ENCODE data around the gene RIPOR3.
"Not testable (repeated sequence)": the region's sequence is repeated elsewhere in the genome, so short reads cannot be mapped to it uniquely, and the experiment has no call there.

Gene RIPOR3

DNA sequence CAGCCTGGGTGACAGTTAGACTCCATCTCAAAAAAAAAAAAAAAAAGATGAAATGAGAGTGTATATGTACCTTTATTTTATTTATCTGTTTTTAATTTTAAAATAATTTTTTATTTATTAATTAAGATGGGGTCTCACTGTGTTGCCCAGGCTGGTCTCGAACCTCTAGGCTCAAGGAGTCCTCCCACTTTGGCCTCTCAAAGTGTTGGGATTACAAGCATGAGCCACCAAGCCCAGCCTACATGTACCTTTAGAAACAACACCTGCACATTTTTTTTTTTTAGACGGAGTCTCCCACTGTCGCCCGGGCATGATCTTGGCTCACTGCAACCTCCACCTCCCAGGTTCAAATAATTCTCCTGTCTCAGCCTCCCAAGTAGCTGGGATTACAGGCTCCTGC, 28.0 kb upstream of the RIPOR3 start:
- Mint-ChIP-seq H3K36me3 (ENCODE audit: low read depth) (no peaks in the 10 kb centered on the region), H3K4me1 (ENCODE audit: low read depth) (no peaks in the 10 kb centered on the region), H3K9me3 (no peaks in the 10 kb centered on the region), H3K27ac (no peak overlapping the region), H3K4me3 (no peak overlapping the region), H3K27me3 (peaks cover 8% of the 10 kb centered on the region)
- intact Hi-C loops (cut with micrococcal nuclease), result no loop called here

DNA sequence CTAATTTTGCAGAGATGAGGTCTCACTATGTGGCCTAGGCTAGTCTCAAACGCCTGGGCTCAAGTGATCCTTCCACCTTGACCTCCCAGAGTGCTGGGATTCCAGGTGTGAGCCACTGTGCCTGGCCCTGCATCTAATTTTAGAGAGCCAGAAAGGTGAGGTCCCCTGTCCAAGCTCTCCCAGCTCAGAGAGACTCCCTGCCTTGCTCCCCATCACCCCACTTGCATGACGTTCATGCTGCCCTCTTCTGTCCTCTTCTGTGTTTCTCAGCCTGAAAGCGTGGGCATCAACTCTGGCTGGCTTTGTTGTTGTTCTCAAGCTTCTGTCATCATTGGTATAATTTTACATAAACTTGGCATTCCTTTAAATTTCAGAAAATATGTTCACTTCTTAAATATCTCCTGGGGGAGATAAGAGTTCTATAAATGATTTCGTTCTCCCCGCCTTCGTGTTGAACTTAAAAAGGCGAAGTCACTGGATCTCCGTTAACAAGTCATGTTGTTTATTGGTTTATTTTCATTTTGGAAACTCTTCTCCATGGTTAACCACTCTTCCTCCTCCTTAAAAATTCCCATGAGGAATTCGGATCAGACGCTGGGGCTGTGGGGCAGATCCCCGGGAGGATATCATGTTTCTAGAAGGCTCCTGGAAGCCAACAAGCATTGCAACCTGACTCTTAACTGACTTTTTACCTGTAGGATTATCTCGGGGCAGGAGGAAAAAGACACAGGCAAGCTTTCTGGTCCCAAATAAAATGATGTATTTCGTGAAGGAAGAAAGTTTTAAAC, 26.8 kb upstream of the RIPOR3 start:
- H3K9me3 Mint-ChIP-seq, result no peaks in the 10 kb centered on the region

DNA sequence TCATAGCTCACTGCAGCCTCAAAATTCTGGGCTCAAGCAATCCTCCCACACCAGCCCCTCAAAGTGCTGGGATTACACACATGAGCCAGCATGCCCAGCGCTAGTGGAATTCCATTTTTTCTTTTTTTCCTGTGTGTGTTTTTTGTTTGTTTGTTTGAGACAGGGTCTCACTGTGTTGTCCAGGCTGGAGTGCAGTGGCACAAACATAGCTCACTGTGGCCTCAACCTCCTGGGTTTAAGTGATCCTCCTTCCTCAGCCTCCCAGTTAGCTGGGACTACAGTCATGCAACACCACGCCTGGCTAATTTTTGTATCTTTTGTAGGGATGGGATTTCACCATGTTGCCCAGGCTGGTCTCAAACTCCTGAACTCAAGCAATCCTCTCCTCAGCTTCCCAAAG, 26.0 kb upstream of the RIPOR3 start:
- Mint-ChIP-seq H3K27me3 (peaks cover 17% of the 10 kb centered on the region), H3K36me3 (ENCODE audit: low read depth) (no peaks in the 10 kb centered on the region), H3K4me3 (no peak overlapping the region), H3K9me3 (no peaks in the 10 kb centered on the region), H3K4me1 (ENCODE audit: low read depth) (no peaks in the 10 kb centered on the region), H3K27ac (no peak overlapping the region)
- intact Hi-C loops (cut with micrococcal nuclease), result no loop called here

More for the DNA sequence above, 26.8 kb upstream of the RIPOR3 start:
- Mint-ChIP-seq H3K4me1 (ENCODE audit: low read depth) (no peaks in the 10 kb centered on the region), H3K36me3 (ENCODE audit: low read depth) (no peaks in the 10 kb centered on the region), H3K27me3 (peaks cover 15% of the 10 kb centered on the region), H3K27ac (no peak overlapping the region), H3K4me3 (no peak overlapping the region)
- intact Hi-C loops (cut with micrococcal nuclease), result no loop called here

DNA sequence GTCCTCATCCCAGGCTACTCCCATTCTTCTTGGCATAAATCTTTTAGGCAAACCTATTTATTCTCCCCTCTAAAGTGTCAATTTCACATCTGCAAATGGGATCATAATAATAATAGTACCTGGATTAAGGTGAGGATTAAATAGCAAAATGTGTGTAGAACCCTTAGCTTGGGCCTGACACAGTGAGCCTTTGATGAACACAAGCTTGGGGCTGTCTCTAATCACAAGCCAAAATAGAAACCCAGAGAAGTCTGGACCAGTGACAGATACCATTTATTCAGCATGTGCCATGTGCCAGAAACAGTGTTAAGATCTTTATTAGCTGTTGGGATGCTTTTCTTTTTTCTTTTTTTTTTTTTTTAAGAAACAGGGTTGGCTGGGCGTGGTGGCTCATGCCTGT, 25.2 kb upstream of the RIPOR3 start:
- Mint-ChIP-seq H3K9me3 (no peaks in the 10 kb centered on the region), H3K27me3 (peaks cover 20% of the 10 kb centered on the region), H3K4me1 (ENCODE audit: low read depth) (no peaks in the 10 kb centered on the region), H3K27ac (no peak overlapping the region), H3K4me3 (no peak overlapping the region), H3K36me3 (ENCODE audit: low read depth) (no peaks in the 10 kb centered on the region)
- intact Hi-C loops (cut with micrococcal nuclease), result no loop called here

DNA sequence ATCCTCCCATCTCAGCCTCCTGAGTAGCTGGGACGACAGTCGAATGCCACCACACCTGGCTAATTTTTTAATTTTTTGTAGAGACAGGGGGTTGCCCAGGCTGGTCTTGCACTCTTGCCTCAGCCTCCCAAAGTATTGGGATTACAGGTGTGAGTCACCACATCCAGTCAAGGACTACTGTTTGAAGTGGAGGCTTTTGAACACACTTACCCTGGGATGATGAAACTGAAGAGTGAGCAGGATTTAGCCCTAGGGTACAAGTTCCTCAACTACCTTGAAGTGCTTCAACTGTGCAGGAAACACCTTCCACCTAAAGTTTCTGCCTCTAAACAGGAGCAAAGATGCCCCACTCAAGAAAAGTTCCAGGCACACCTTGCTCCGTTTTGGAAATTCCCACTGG, 24.4 kb upstream of the RIPOR3 start:
- H3K36me3 Mint-ChIP-seq (ENCODE audit: low read depth), result no peaks in the 10 kb centered on the region
- no peak overlapping the region for H3K27ac Mint-ChIP-seq
- intact Hi-C loops (cut with micrococcal nuclease), result no loop called here
- no peaks in the 10 kb centered on the region for H3K9me3 Mint-ChIP-seq
- H3K27me3 Mint-ChIP-seq, result peaks cover 20% of the 10 kb centered on the region
- H3K4me1 Mint-ChIP-seq (ENCODE audit: low read depth), result peaks cover 7% of the 10 kb centered on the region
- no peak overlapping the region for H3K4me3 Mint-ChIP-seq

DNA sequence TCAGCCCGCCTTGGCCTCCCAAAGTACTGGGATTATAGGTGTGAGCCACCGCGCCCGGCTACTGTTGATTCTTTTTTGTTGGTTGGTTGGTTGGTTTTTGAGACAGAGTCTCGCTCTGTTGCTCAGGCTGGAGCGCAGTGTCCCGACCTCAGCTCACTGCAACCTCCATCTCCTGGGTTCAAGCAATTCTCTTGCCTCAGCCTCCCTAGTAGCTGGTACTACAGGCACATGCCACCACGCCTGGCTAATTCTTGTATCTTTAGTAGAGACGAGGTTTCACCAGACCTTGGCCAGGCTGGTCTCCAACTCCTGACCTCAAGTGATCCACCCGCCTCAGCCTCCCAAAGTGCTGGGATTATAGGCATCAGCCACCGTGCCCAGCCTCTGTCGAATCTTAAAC, 23.1 kb upstream of the RIPOR3 start:
- H3K9me3 Mint-ChIP-seq; H3K4me3 Mint-ChIP-seq; H3K4me1 Mint-ChIP-seq (ENCODE audit: low read depth); H3K36me3 Mint-ChIP-seq (ENCODE audit: low read depth); intact Hi-C loops (cut with micrococcal nuclease); H3K27ac Mint-ChIP-seq: not testable (repeated sequence)
- H3K27me3 Mint-ChIP-seq, result peaks cover 20% of the 10 kb centered on the region

DNA sequence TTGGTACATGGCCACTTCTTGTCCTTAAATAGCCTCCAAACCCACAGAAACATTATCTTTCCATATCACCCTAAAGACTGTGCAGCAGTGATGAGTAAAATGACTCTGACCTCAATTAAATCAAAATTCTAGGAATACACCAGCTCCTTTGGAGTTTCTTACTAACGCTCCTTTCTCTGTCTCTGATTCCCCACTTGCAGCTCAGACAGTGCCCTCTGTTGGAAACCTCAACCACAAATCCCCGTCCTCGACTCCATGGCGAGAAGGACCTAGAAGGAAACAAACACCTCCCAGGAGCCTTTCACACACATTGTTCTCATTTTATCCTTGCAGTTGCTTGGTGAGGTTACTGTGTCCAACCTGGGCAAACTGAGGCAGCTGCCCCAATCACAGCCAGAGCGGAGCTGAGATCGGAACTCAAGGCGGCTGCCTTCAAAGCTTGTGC, 22.3 kb upstream of the RIPOR3 start:
- peaks cover 20% of the 10 kb centered on the region for H3K27me3 Mint-ChIP-seq
- H3K4me1 Mint-ChIP-seq (ENCODE audit: low read depth), result peaks cover 9% of the 10 kb centered on the region
- H3K36me3 Mint-ChIP-seq (ENCODE audit: low read depth), result no peaks in the 10 kb centered on the region
- no peak overlapping the region for H3K4me3 Mint-ChIP-seq
- intact Hi-C loops (cut with micrococcal nuclease), result no loop called here
- H3K9me3 Mint-ChIP-seq, result no peaks in the 10 kb centered on the region
- no peak overlapping the region for H3K27ac Mint-ChIP-seq

DNA sequence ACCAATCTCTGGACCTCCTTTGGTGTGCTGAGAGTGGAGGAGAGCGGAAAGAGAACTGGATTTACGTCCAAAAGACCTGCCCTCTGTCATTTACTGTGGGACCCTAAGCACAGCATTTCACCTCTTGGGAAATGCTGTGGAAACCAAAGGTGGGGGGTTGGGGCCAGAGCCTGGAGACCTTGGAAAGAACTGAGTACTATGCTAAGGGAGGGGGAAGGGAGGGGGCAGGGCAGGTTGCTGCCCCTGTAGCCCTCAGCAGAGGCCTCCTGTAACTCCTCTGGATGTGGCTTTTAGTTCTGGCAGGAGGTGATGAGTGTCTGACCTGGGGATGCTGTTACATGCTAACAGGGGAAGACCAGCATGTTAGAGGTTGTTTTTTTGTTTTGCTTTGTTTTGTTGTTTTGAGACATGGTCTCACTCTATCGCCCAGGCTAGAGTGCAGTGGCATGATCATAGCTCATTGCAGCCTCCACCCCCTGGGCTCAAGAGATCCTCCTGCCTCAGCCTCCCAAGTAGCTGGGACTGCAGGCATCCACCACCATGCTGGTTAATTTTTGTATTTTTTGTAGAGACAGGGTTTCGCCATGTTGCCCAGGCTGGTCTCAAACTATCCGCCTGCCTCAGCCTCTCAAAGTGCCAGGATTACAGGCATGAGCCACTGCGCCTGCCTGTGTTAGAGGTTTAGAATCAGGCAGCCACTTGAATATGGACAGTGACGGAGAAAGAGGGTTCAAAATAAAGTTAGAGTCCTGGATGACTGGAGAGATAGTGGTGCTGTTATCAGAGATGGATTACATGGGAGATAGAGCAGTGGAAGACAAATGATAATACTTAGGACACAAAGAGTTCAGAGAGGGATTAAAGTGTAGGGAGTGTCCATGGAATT, 21.7 kb upstream of the RIPOR3 start:
- H3K27me3 Mint-ChIP-seq, result peaks cover 20% of the 10 kb centered on the region
- H3K4me3 Mint-ChIP-seq, result no peak overlapping the region
- no peaks in the 10 kb centered on the region for H3K9me3 Mint-ChIP-seq
- no peaks in the 10 kb centered on the region for H3K36me3 Mint-ChIP-seq (ENCODE audit: low read depth)
- no peak overlapping the region for H3K27ac Mint-ChIP-seq
- intact Hi-C loops (cut with micrococcal nuclease), result no loop called here
- H3K4me1 Mint-ChIP-seq (ENCODE audit: low read depth), result peaks cover 9% of the 10 kb centered on the region

DNA sequence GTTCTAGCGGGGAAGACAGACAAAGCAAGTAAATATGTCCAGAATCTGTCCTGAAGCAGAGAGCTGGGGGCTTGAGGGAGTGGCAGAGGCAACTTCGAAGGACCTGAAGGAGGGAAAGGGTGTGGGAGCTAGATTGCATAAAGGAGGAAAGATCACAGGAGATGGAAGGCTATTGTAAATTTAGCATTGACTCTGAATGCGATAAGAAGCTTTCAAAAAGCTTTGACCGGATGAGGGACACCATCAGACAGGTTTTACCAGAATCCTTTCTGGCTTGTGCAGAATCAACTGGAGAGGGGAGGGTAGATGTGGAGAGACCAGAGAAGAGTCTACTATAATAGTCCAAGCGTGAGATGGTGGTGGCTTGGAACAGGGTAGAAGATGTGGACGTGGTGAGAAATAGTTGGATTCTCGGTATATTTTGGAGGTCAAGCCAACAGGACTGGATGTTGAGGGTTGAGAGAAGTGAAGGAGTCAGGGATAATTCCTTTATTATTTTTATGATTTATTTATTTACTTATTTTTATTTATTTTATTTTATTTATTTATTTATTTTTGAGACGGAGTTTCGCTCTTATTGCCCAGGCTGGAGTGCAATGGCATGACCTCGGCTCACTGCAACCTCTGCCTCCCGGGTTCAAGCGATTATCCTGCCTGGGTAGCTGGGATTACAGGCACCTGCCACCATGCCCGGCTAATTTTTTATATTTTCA, 19.9 kb upstream of the RIPOR3 start:
- intact Hi-C loops (cut with micrococcal nuclease), result no loop called here
- H3K27ac Mint-ChIP-seq, result no peak overlapping the region
- peaks cover 17% of the 10 kb centered on the region for H3K27me3 Mint-ChIP-seq
- H3K4me3 Mint-ChIP-seq, result no peak overlapping the region
- no peaks in the 10 kb centered on the region for H3K9me3 Mint-ChIP-seq
- H3K4me1 Mint-ChIP-seq (ENCODE audit: low read depth), result peaks cover 9% of the 10 kb centered on the region
- H3K36me3 Mint-ChIP-seq (ENCODE audit: low read depth), result no peaks in the 10 kb centered on the region

DNA sequence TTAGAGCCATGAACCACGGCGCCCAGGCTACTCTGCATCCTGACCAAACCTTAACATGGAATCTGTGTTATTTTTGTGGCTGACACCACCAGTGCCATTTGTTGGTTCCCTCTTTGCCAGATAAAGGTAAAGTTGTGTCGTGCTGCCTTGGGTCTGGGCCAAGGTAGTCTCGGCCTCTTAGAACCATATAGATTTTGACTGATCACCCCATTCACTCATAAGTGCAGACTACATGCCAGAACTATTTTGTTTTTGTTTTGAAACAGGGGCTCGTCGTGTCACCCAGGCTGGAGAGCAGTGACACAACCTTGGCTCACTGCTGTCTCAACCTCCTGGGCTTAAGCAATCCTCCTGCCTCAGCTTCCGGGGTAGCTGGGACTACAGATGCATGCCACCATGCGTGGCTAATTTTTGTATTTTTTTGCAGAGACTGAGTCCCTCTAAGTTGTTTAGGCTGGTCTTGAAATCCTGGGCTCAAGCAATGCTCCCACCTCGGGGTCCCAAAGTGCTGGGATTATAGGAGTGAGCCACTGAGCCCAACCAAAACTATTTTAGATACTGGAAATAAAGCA, 19.2 kb upstream of the RIPOR3 start:
- Mint-ChIP-seq H3K36me3 (ENCODE audit: low read depth) (no peaks in the 10 kb centered on the region), H3K27ac (no peak overlapping the region), H3K9me3 (no peaks in the 10 kb centered on the region), H3K4me3 (no peak overlapping the region), H3K27me3 (peaks cover 21% of the 10 kb centered on the region), H3K4me1 (ENCODE audit: low read depth) (peaks cover 9% of the 10 kb centered on the region)
- intact Hi-C loops (cut with micrococcal nuclease), result no loop called here

DNA sequence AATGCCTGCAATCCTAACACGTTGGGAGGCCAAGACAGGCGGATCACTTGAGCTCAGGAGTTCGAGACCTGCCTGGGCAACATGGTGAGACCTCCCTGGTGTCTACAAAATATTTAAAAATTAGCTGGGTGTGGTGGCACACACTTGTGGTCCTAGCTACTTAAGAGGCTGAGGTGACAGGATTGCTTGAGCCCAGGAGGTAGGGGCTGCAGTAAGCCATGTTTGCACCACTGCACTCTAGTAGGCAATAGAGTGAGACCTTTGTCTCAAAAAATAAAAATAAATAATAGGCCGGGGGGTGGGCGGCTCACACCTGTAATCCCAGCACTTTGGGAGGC, 18.3 kb upstream of the RIPOR3 start:
- intact Hi-C loops (cut with micrococcal nuclease), result no loop called here
- Mint-ChIP-seq H3K4me1 (ENCODE audit: low read depth) (peaks cover 9% of the 10 kb centered on the region), H3K27me3 (peaks cover 24% of the 10 kb centered on the region), H3K36me3 (ENCODE audit: low read depth) (no peaks in the 10 kb centered on the region), H3K27ac (no peak overlapping the region), H3K9me3 (no peaks in the 10 kb centered on the region), H3K4me3 (no peak overlapping the region)

DNA sequence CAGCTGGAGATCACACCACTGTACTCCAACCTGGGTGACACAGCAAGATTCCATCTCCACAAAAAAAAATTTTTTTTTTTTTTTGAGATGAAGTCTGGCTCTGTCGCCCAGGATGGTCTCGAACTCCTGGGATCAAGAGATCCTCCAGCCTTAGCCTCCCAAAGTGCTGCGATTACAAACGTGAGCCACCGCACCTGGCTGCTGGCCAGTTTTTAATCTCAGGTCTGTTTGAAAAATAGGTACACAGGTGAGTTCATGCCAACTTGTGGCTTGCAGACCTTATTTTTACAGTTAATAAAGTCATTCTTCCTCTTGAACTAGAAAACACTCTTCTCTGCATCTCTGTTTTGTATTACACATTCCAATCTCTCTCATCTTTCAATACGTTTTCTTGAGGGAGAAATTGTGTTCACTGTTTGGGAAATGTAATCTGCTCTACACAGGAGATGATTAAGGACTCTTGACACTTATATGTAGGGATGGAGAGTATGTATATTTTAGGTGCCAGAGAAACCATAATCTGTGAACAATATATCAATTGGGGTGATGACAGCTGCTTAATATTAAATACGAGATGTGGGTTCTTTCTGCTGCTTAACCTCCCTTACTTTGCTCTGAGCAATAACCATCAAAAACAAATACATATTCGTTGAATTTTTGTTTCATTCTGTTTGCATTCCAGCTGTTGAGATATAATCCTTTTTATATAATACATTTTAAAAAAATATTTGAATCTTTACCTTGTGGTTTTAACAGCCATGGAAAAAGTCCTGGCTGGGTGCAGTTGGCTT, 17.7 kb upstream of the RIPOR3 start:
- intact Hi-C loops (cut with micrococcal nuclease), result no loop called here
- Mint-ChIP-seq H3K36me3 (ENCODE audit: low read depth) (no peaks in the 10 kb centered on the region), H3K27me3 (peaks cover 21% of the 10 kb centered on the region), H3K4me3 (no peak overlapping the region), H3K4me1 (ENCODE audit: low read depth) (peaks cover 9% of the 10 kb centered on the region), H3K27ac (no peak overlapping the region), H3K9me3 (no peaks in the 10 kb centered on the region)

DNA sequence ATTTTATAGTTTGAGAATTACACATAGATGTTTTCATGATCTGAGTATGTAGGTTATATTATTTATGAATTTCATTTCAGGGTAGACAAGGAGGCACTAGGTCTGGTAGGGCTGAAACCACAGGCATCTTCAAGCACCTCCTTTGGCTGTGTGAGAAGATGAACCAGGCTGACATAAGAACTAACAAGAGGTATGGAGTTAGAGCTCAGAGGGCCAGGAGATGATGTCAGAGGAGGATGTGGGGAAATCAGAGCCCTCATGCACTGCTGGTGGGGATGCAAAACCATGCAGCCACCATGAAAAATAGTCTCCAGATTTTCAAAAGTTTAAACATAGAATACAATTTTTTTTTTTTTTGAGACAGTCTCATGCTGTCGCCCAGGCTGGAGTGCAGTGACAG, 13.6 kb upstream of the RIPOR3 start:
- intact Hi-C loops (cut with micrococcal nuclease), result no loop called here
- Mint-ChIP-seq H3K4me3 (no peak overlapping the region), H3K27ac (no peak overlapping the region), H3K27me3 (peaks cover 12% of the 10 kb centered on the region), H3K36me3 (ENCODE audit: low read depth) (no peaks in the 10 kb centered on the region), H3K4me1 (ENCODE audit: low read depth) (no peaks in the 10 kb centered on the region), H3K9me3 (no peaks in the 10 kb centered on the region)
